H9 (cell line): Measurements from ENCODE around the gene CDC45. TPM values are rescaled to one million over a fixed set of nuclear protein-coding genes. Genes with fewer than 3 reads are reported as not detected.

Source experiments
- DNase-seq: peaks from one replicate; pipeline ENCODE4 v3.0.0-alpha.2; 2017
- H2AFZ ChIP-seq: one replicate; pipeline ENCODE4 v1.6.1; 2013; ENCODE audit warnings: mild to moderate bottlenecking, low read length, control low read depth, moderate library complexity
- H2AK5ac ChIP-seq: 2 replicates; pipeline ENCODE4 v1.6.1; 2013; ENCODE audit warnings: low read length, control low read depth, mixed read lengths; ENCODE audit not compliant: insufficient read length
- H2BK120ac ChIP-seq: one replicate; pipeline ENCODE4 v1.6.1; 2013; ENCODE audit warnings: low read depth, mild to moderate bottlenecking, low read length, control low read depth, inconsistent platforms; ENCODE audit not compliant: poor library complexity, severe bottlenecking
- H2BK12ac ChIP-seq: 2 replicates; pipeline ENCODE4 v1.6.1; 2013; ENCODE audit warnings: low read length, control low read depth, mixed read lengths, low read depth; ENCODE audit not compliant: insufficient read length
- H2BK15ac ChIP-seq: 2 replicates; pipeline ENCODE4 v1.6.1; 2013; ENCODE audit warnings: low read depth, low read length, control low read depth
- H2BK20ac ChIP-seq: one replicate; pipeline ENCODE4 v1.6.1; 2013; ENCODE audit warnings: low read depth, mild to moderate bottlenecking, low read length, control low read depth, inconsistent platforms; ENCODE audit not compliant: poor library complexity, severe bottlenecking
- H2BK5ac ChIP-seq: 2 replicates; pipeline ENCODE4 v1.6.1; 2013; ENCODE audit warnings: low read length, control low read depth, mixed read lengths; ENCODE audit not compliant: insufficient read length
- H3K14ac ChIP-seq: 2 replicates; pipeline ENCODE4 v1.6.1; 2013; ENCODE audit warnings: low read length, control low read depth; ENCODE audit not compliant: insufficient read depth
- H3K18ac ChIP-seq: 2 replicates; pipeline ENCODE4 v1.6.1; 2013; ENCODE audit warnings: low read depth, mild to moderate bottlenecking, mixed read lengths, low read length, control low read depth; ENCODE audit not compliant: insufficient read length
- H3K23ac ChIP-seq: 2 replicates; pipeline ENCODE4 v1.6.1; 2013; ENCODE audit warnings: low read length, control low read depth, mixed read lengths, low read depth; ENCODE audit not compliant: insufficient read length
- H3K23me2 ChIP-seq: 2 replicates; pipeline ENCODE4 v1.6.1; 2013; ENCODE audit warnings: low read depth, mild to moderate bottlenecking, mixed read lengths, low read length, control low read depth; ENCODE audit not compliant: insufficient read length, poor library complexity, severe bottlenecking
- H3K27ac ChIP-seq: 2 replicates; pipeline ENCODE4 v1.5.1; 2013; ENCODE audit warnings: low read length, control low read depth, mixed read lengths, low read depth; ENCODE audit not compliant: insufficient read length
- H3K27me3 ChIP-seq: 2 replicates; pipeline ENCODE4 v1.6.1; 2013; ENCODE audit warnings: low read length, control low read depth, inconsistent platforms; ENCODE audit not compliant: insufficient read depth
- H3K4ac ChIP-seq: 2 replicates; pipeline ENCODE4 v1.6.1; 2013; ENCODE audit warnings: low read depth, mild to moderate bottlenecking, control low read depth, inconsistent platforms, low read length, moderate library complexity
- H3K4me1 ChIP-seq: 2 replicates; pipeline ENCODE4 v1.6.1; 2013; ENCODE audit warnings: low read length, control low read depth, inconsistent platforms; ENCODE audit not compliant: insufficient read depth
- H3K4me2 ChIP-seq: 2 replicates; pipeline ENCODE4 v1.6.1; 2013; ENCODE audit warnings: low read length, control low read depth, mixed read lengths; ENCODE audit not compliant: insufficient read length, insufficient read depth
- H3K56ac ChIP-seq: 2 replicates; pipeline ENCODE4 v1.6.1; 2013; ENCODE audit warnings: low read depth, mild to moderate bottlenecking, mixed read lengths, low read length, control low read depth; ENCODE audit not compliant: insufficient read length
- H3K79me1 ChIP-seq: 2 replicates; pipeline ENCODE4 v1.6.1; 2013; ENCODE audit warnings: low read depth, mild to moderate bottlenecking, moderate library complexity, low read length, control low read depth, inconsistent platforms; ENCODE audit not compliant: insufficient read depth, poor library complexity, severe bottlenecking
- H3K79me2 ChIP-seq: 2 replicates; pipeline ENCODE4 v1.6.1; 2013; ENCODE audit warnings: low read length, control low read depth, inconsistent platforms; ENCODE audit not compliant: insufficient read depth
- H3K9ac ChIP-seq: 2 replicates; pipeline ENCODE4 v1.6.1; 2013; ENCODE audit warnings: low read length, control low read depth, mixed read lengths; ENCODE audit not compliant: insufficient read length; ENCODE audit errors: extremely low read depth
- H3K9me3 ChIP-seq: one replicate; pipeline ENCODE4 v1.6.1; 2013; ENCODE audit warnings: low read depth, low read length, inconsistent platforms; ENCODE audit not compliant: control insufficient read depth
- H3T11ph ChIP-seq: one replicate; pipeline ENCODE4 v1.6.1; 2013; ENCODE audit warnings: mild to moderate bottlenecking, low read length, control low read depth, inconsistent platforms
- H4K20me1 ChIP-seq: one replicate; pipeline ENCODE4 v1.6.1; 2013; ENCODE audit not compliant: control insufficient read depth, insufficient read length, insufficient read depth
- H4K5ac ChIP-seq: 2 replicates; pipeline ENCODE4 v1.6.1; 2013; ENCODE audit warnings: low read depth, mild to moderate bottlenecking, mixed read lengths, low read length, control low read depth; ENCODE audit not compliant: insufficient read length
- H4K8ac ChIP-seq: replicated peaks from 2 replicates; pipeline ENCODE4 v1.6.1; 2013; ENCODE audit warnings: low read length, control low read depth, mixed read lengths, low read depth; ENCODE audit not compliant: insufficient read length
- H4K91ac ChIP-seq: 2 replicates; pipeline ENCODE4 v1.6.1; 2013; ENCODE audit warnings: low read depth, mild to moderate bottlenecking, moderate library complexity, mixed read lengths, low read length, control low read depth; ENCODE audit not compliant: insufficient read length
- H3K27ac Mint-ChIP-seq, 3 experiments: 2 replicates in 2 of 3; 3 replicates in 1 of 3; pipeline ENCODE4 v1.8.0; 2020 to 2021; ENCODE audit warnings: mixed read lengths in 3 of 3, mild to moderate bottlenecking in 1 of 3, moderate library complexity in 1 of 3
- H3K27me3 Mint-ChIP-seq: 2 replicates; pipeline ENCODE4 v1.8.0; 2021; ENCODE audit warnings: low read depth, mild to moderate bottlenecking, moderate library complexity, mixed read lengths
- H3K36me3 Mint-ChIP-seq, 3 experiments: 2 replicates in 2 of 3; 3 replicates in 1 of 3; pipeline ENCODE4 v1.8.0; 2020 to 2021; ENCODE audit warnings: low read depth in 3 of 3, mixed read lengths in 3 of 3; ENCODE audit not compliant: insufficient read depth in 1 of 3
- H3K4me1 Mint-ChIP-seq, 2 experiments: 2 replicates each; pipeline ENCODE4 v1.8.0; 2020; ENCODE audit warnings: mixed read lengths in 2 of 2
- H3K4me3 Mint-ChIP-seq, 2 experiments: 2 replicates in 1 of 2; 3 replicates in 1 of 2; pipeline ENCODE4 v1.8.0; 2020 to 2021; ENCODE audit warnings: mild to moderate bottlenecking in 2 of 2, mixed read lengths in 2 of 2, moderate library complexity in 1 of 2
- H3K9me3 Mint-ChIP-seq, 2 experiments: 2 replicates in 1 of 2; 3 replicates in 1 of 2; pipeline ENCODE4 v1.8.0; 2020; ENCODE audit warnings: mild to moderate bottlenecking in 2 of 2, mixed read lengths in 2 of 2, moderate library complexity in 1 of 2
- WGBS: extraction: QIAGEN DNeasy Blood & Tissue Kit; methylation state at CpG from one replicate; pipeline ENCODE4 v1.1.7; 2013; ENCODE audit warnings: missing lambda C conversion rate, low lambda C conversion rate, mixed read lengths; ENCODE audit not compliant: insufficient read length; ENCODE audit errors: extremely low coverage; 5-methylcytosine and 5-hydroxymethylcytosine counted together
- total RNA-seq: library from RNA; stranded (reverse); gene quantifications from 2 replicates; pipeline ENCODE4 v1.2.1, GENCODE V29; 2021
- TF ChIP-seq, protein P1 (sequence below): fragments of 200-600 bp; sonication (generic); conservative IDR thresholded peaks from 3 replicates; pipeline ENCODE4 v1.8.0; 2021; ENCODE audit warnings: antibody characterized with exemption, mild to moderate bottlenecking

CDC45 gene
- total RNA-seq, 1 experiment from 2014 or later = 35.7 TPM

DNA sequence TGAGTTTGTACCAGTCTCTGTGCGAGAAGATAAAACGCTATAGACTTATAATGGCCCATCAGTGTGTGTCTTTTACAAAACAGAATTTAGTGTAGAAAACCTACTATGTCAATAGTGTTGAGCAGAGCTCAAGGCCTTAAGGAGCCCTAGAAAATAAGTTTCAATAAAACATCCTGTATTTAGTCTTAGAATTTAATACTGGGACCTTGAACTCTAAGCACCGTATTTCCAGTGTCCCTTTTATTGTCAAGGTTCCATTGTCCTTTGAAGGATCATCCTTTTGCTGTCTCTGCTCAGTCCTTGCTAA lies 16.6 kb downstream of the CDC45 start:
- Histone ChIP-seq H4K91ac (no peak overlapping the region), H3K14ac (no peak overlapping the region), H3K79me1 (no peaks in the 10 kb centered on the region), H3K4me1 (no peaks in the 10 kb centered on the region), H3K23me2 (no peaks in the 10 kb centered on the region), H4K20me1 (no peaks in the 10 kb centered on the region), H4K5ac (no peak overlapping the region), H3K56ac (no peak overlapping the region), H3K9ac (no peak overlapping the region), H3K4me2 (no peak overlapping the region), H3K27ac (no peak overlapping the region), H3K4ac (no peak overlapping the region), H2BK5ac (no peak overlapping the region), H3K9me3 (no peaks in the 10 kb centered on the region), H2BK20ac (no peak overlapping the region), H3T11ph (no peak overlapping the region), H2BK15ac (no peak overlapping the region), H2BK12ac (no peak overlapping the region), H3K18ac (no peak overlapping the region), H2BK120ac (no peak overlapping the region), H2AFZ (no peak overlapping the region), H4K8ac (no peak overlapping the region), H2AK5ac (no peak overlapping the region), H3K23ac (no peak overlapping the region), H3K79me2 (no peaks in the 10 kb centered on the region), H3K27me3 (no peaks in the 10 kb centered on the region)
- DNase-seq = no peak
- Mint-ChIP-seq H3K27me3 (no peaks in the 10 kb centered on the region), H3K9me3 (no peaks in the 10 kb centered on the region), H3K27ac (no peak overlapping the region), H3K4me3 (no peak overlapping the region), H3K4me1 (no peaks in the 10 kb centered on the region), H3K36me3 (peaks cover 5 to 80% (median 52%) of the 10 kb centered on the region in 3 experiments)
- TF ChIP-seq, protein P1, sequence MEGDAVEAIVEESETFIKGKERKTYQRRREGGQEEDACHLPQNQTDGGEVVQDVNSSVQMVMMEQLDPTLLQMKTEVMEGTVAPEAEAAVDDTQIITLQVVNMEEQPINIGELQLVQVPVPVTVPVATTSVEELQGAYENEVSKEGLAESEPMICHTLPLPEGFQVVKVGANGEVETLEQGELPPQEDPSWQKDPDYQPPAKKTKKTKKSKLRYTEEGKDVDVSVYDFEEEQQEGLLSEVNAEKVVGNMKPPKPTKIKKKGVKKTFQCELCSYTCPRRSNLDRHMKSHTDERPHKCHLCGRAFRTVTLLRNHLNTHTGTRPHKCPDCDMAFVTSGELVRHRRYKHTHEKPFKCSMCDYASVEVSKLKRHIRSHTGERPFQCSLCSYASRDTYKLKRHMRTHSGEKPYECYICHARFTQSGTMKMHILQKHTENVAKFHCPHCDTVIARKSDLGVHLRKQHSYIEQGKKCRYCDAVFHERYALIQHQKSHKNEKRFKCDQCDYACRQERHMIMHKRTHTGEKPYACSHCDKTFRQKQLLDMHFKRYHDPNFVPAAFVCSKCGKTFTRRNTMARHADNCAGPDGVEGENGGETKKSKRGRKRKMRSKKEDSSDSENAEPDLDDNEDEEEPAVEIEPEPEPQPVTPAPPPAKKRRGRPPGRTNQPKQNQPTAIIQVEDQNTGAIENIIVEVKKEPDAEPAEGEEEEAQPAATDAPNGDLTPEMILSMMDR = no peak
- no CpG with 5 or more reads among the region's 3 CpGs for WGBS
